ENCODE data around the gene CCL26. TPM values are rescaled to one million over a fixed set of nuclear protein-coding genes. Genes with fewer than 3 reads are reported as not detected.
A peak's percentile ranks its signal among the peaks of the same experiment; 100 is the strongest.

CCL26 gene
- total RNA-seq, 4 donors from 2014 or later: not detected

GRCh38 chr7:75737856-75738603 is 34.0 kb downstream of the CCL26 start:
- 7 to 9% methylated on average over 16 to 18 of the region's 18 CpGs for WGBS, 2 donors
- no peaks in the 10 kb centered on the region for H3K27me3 ChIP-seq
- H3K4me3 ChIP-seq (replicated peaks in 1 of 3): peak overlapping the region; percentile 88 to 100 (median 98)
- no peaks in the 10 kb centered on the region for H3K9me3 ChIP-seq
- H3K36me3 ChIP-seq: no peaks in the 10 kb centered on the region
- H3K4me1 ChIP-seq: peaks cover 0 to 12% of the 10 kb centered on the region in 2 donors
- H3K27ac ChIP-seq: peak overlapping the region; percentile 81 to 89 (median 87)
- intact Hi-C loops (cut with DNase I): no loop called here
- DNase-seq: peak in 1 of 2 donors; percentile 13
- no peak for TF ChIP-seq POLR2A (IDR thresholded peaks at IDR 0.05)
- no peak for TF ChIP-seq CTCF (IDR thresholded peaks at IDR 0.05)

GRCh38 chr7:75735581-75736350 is 36.2 kb downstream of the CCL26 start:
- intact Hi-C loops (cut with DNase I): no loop called here
- TF ChIP-seq CTCF (IDR thresholded peaks at IDR 0.05) (no peak), POLR2A (IDR thresholded peaks at IDR 0.05) (no peak)
- Histone ChIP-seq H3K9me3 (no peaks in the 10 kb centered on the region), H3K4me1 (peaks cover 0 to 18% of the 10 kb centered on the region in 2 donors), H3K27ac (no peak overlapping the region), H3K4me3 (replicated peaks in 1 of 3) (no peak overlapping the region), H3K27me3 (no peaks in the 10 kb centered on the region), H3K36me3 (no peaks in the 10 kb centered on the region)
- DNase-seq: no peak
- 96% methylated on average over 9 of the region's 9 CpGs for WGBS, 2 donors

GRCh38 chr7:75734586-75735458 is 37.2 kb downstream of the CCL26 start:
- H3K9me3 ChIP-seq: no peaks in the 10 kb centered on the region
- no peaks in the 10 kb centered on the region for H3K27me3 ChIP-seq
- no peak for DNase-seq
- TF ChIP-seq POLR2A (IDR thresholded peaks at IDR 0.05): no peak
- no peak for TF ChIP-seq CTCF (IDR thresholded peaks at IDR 0.05)
- no peak overlapping the region for H3K4me3 ChIP-seq (replicated peaks in 1 of 3)
- H3K4me1 ChIP-seq: peaks cover 0 to 18% of the 10 kb centered on the region in 2 donors
- intact Hi-C loops (cut with DNase I): no loop called here
- 81 to 89% methylated on average over 9 of the region's 9 CpGs for WGBS, 2 donors
- H3K36me3 ChIP-seq: no peaks in the 10 kb centered on the region
- H3K27ac ChIP-seq: no peak overlapping the region

GRCh38 chr7:75732764-75733630 is 39.0 kb downstream of the CCL26 start:
- intact Hi-C loops (cut with DNase I): no loop called here

More at GRCh38 chr7:75732764-75733630, 39.0 kb downstream of the CCL26 start:
- H3K9me3 ChIP-seq: no peaks in the 10 kb centered on the region
- peaks cover 8 to 24% of the 10 kb centered on the region in 2 donors for H3K4me1 ChIP-seq
- TF ChIP-seq POLR2A (IDR thresholded peaks at IDR 0.05): no peak
- TF ChIP-seq CTCF (IDR thresholded peaks at IDR 0.05): no peak
- H3K36me3 ChIP-seq: no peaks in the 10 kb centered on the region
- H3K27me3 ChIP-seq: no peaks in the 10 kb centered on the region
- H3K27ac ChIP-seq: peak overlapping the region in 2 of 3 donors; percentile 49 to 75
- DNase-seq: no peak
- WGBS, 2 donors: 64 to 66% methylated on average over 15 of the region's 15 CpGs
- H3K4me3 ChIP-seq (replicated peaks in 1 of 3): no peak overlapping the region
